GM19395 (cell line): ENCODE measurements around the gene CDC42SE2.
"Not testable (repeated sequence)": the region's sequence is repeated elsewhere in the genome, so short reads cannot be mapped to it uniquely, and the experiment has no call there.

ENCODE experiments used
- ATAC-seq: cut with Tn5 transposase; IDR thresholded peaks from one replicate; pipeline ENCODE4 v1.9.1; 2021; ENCODE audit warnings: mild to moderate bottlenecking, moderate library complexity; ENCODE audit not compliant: unreplicated experiment

Gene CDC42SE2

GRCh38 chr5:131250751-131251475, 12.9 kb upstream of the CDC42SE2 start:
- ATAC-seq: no peak

- ATAC-seq: peak; percentile 86
Observed at GRCh38 chr5:131252824-131253171, 11.1 kb upstream of the CDC42SE2 start.

- ATAC-seq: not testable (repeated sequence)
Observed at GRCh38 chr5:131254025-131254424, 9.8 kb upstream of the CDC42SE2 start.

- ATAC-seq: no peak
Observed at GRCh38 chr5:131254741-131255140, 9.1 kb upstream of the CDC42SE2 start.

- ATAC-seq: no peak
Observed at GRCh38 chr5:131256507-131256823, 7.4 kb upstream of the CDC42SE2 start.

GRCh38 chr5:131258733-131259132, 5.1 kb upstream of the CDC42SE2 start:
- ATAC-seq: no peak

- ATAC-seq: no peak
Observed at GRCh38 chr5:131259326-131259725, 4.5 kb upstream of the CDC42SE2 start.

- no peak for ATAC-seq
Observed at GRCh38 chr5:131260895-131261294, 3.0 kb upstream of the CDC42SE2 start.

- ATAC-seq: no peak
Observed at GRCh38 chr5:131261483-131261882, 2.4 kb upstream of the CDC42SE2 start.

GRCh38 chr5:131262953-131263541, 806 bp upstream of the CDC42SE2 start:
- peak; percentile 24 for ATAC-seq

- peak; percentile 6 for ATAC-seq
Observed at GRCh38 chr5:131264451-131265099, 722 bp downstream of the CDC42SE2 start.

- peak; percentile 36 for ATAC-seq
Observed at GRCh38 chr5:131265311-131265803, 1.5 kb downstream of the CDC42SE2 start.

GRCh38 chr5:131266370-131267060, 2.7 kb downstream of the CDC42SE2 start:
- ATAC-seq: no peak

- ATAC-seq: no peak
Observed at GRCh38 chr5:131268758-131269370, 5.0 kb downstream of the CDC42SE2 start.

- ATAC-seq: no peak
Observed at GRCh38 chr5:131270809-131271208, 7.0 kb downstream of the CDC42SE2 start.

GRCh38 chr5:131271888-131272287, 8.0 kb downstream of the CDC42SE2 start:
- ATAC-seq: not testable (repeated sequence)

- ATAC-seq: no peak
Observed at GRCh38 chr5:131272307-131272706, 8.5 kb downstream of the CDC42SE2 start.

- ATAC-seq: no peak
Observed at GRCh38 chr5:131272724-131273123, 8.9 kb downstream of the CDC42SE2 start.

GRCh38 chr5:131274326-131275063, 10.6 kb downstream of the CDC42SE2 start:
- peak; percentile 27 for ATAC-seq

- ATAC-seq: no peak
Observed at GRCh38 chr5:131276072-131276471, 12.2 kb downstream of the CDC42SE2 start.
